ENCODE measurements around the gene TSPAN13. TPM values are rescaled to one million over a fixed set of nuclear protein-coding genes. Genes with fewer than 3 reads are reported as not detected.

The TSPAN13 gene
- total RNA-seq, 1 donor from 2014 or later: 112 TPM

- no peaks in the 10 kb centered on the region for H3K27me3 Mint-ChIP-seq
- H3K36me3 Mint-ChIP-seq (ENCODE audit: insufficient read depth): peaks cover 6% of the 10 kb centered on the region
- H3K27ac Mint-ChIP-seq: peak overlapping the region; percentile 95
- peaks cover 26% of the 10 kb centered on the region for H3K4me1 Mint-ChIP-seq (ENCODE audit: low read depth)
- peak overlapping the region; percentile 88 for H3K4me3 Mint-ChIP-seq (ENCODE audit: low read depth)
- no peaks in the 10 kb centered on the region for H3K9me3 Mint-ChIP-seq (ENCODE audit: low read depth)
- no peak for TF ChIP-seq CTCF (IDR thresholded peaks at IDR 0.05; ENCODE audit: unreplicated experiment)
- DNase-seq (ENCODE audit: low spot score, unreplicated experiment): no peak
These were observed 1.3 kb downstream of the TSPAN13 start for GRCh38 chr7:16754856-16755317.

GRCh38 chr7:16755397-16755796 lies 1.8 kb downstream of the TSPAN13 start:
- H3K4me1 Mint-ChIP-seq (ENCODE audit: low read depth): peaks cover 27% of the 10 kb centered on the region
- H3K9me3 Mint-ChIP-seq (ENCODE audit: low read depth): no peaks in the 10 kb centered on the region
- peak overlapping the region; percentile 88 for H3K4me3 Mint-ChIP-seq (ENCODE audit: low read depth)
- TF ChIP-seq CTCF (IDR thresholded peaks at IDR 0.05; ENCODE audit: unreplicated experiment): no peak
- H3K27me3 Mint-ChIP-seq: no peaks in the 10 kb centered on the region
- H3K36me3 Mint-ChIP-seq (ENCODE audit: insufficient read depth): peaks cover 7% of the 10 kb centered on the region
- DNase-seq (ENCODE audit: low spot score, unreplicated experiment): no peak
- H3K27ac Mint-ChIP-seq: peak overlapping the region; percentile 95

GRCh38 chr7:16758036-16758435 lies 4.5 kb downstream of the TSPAN13 start:
- no peaks in the 10 kb centered on the region for H3K27me3 Mint-ChIP-seq
- peaks cover 38% of the 10 kb centered on the region for H3K4me1 Mint-ChIP-seq (ENCODE audit: low read depth)
- H3K9me3 Mint-ChIP-seq (ENCODE audit: low read depth): peaks cover 11% of the 10 kb centered on the region
- no peak overlapping the region for H3K4me3 Mint-ChIP-seq (ENCODE audit: low read depth)
- H3K36me3 Mint-ChIP-seq (ENCODE audit: insufficient read depth): peaks cover 23% of the 10 kb centered on the region
- H3K27ac Mint-ChIP-seq: no peak overlapping the region
- no peak for DNase-seq (ENCODE audit: low spot score, unreplicated experiment)
- no peak for TF ChIP-seq CTCF (IDR thresholded peaks at IDR 0.05; ENCODE audit: unreplicated experiment)

- Mint-ChIP-seq H3K9me3 (ENCODE audit: low read depth) (peaks cover 14% of the 10 kb centered on the region), H3K4me3 (ENCODE audit: low read depth) (no peak overlapping the region), H3K27ac (no peak overlapping the region), H3K27me3 (no peaks in the 10 kb centered on the region), H3K36me3 (ENCODE audit: insufficient read depth) (peaks cover 29% of the 10 kb centered on the region), H3K4me1 (ENCODE audit: low read depth) (peaks cover 35% of the 10 kb centered on the region)
- DNase-seq (ENCODE audit: low spot score, unreplicated experiment): no peak
- no peak for TF ChIP-seq CTCF (IDR thresholded peaks at IDR 0.05; ENCODE audit: unreplicated experiment)
These were observed 5.4 kb downstream of the TSPAN13 start for GRCh38 chr7:16758631-16759611.

GRCh38 chr7:16759840-16760239 lies 6.3 kb downstream of the TSPAN13 start:
- Mint-ChIP-seq H3K4me3 (ENCODE audit: low read depth) (no peak overlapping the region), H3K27ac (no peak overlapping the region), H3K4me1 (ENCODE audit: low read depth) (peaks cover 34% of the 10 kb centered on the region), H3K9me3 (ENCODE audit: low read depth) (peaks cover 14% of the 10 kb centered on the region), H3K36me3 (ENCODE audit: insufficient read depth) (peaks cover 29% of the 10 kb centered on the region), H3K27me3 (no peaks in the 10 kb centered on the region)
- no peak for DNase-seq (ENCODE audit: low spot score, unreplicated experiment)
- no peak for TF ChIP-seq CTCF (IDR thresholded peaks at IDR 0.05; ENCODE audit: unreplicated experiment)
